Fibroblast of peridontal ligament (primary cell): ENCODE data around the gene ZFP36L1.

Source experiments
- DNase-seq: peaks from one replicate; pipeline ENCODE4 v3.0.0-alpha.2; 2010; ENCODE audit errors: extremely low read depth

The ZFP36L1 gene

DNA sequence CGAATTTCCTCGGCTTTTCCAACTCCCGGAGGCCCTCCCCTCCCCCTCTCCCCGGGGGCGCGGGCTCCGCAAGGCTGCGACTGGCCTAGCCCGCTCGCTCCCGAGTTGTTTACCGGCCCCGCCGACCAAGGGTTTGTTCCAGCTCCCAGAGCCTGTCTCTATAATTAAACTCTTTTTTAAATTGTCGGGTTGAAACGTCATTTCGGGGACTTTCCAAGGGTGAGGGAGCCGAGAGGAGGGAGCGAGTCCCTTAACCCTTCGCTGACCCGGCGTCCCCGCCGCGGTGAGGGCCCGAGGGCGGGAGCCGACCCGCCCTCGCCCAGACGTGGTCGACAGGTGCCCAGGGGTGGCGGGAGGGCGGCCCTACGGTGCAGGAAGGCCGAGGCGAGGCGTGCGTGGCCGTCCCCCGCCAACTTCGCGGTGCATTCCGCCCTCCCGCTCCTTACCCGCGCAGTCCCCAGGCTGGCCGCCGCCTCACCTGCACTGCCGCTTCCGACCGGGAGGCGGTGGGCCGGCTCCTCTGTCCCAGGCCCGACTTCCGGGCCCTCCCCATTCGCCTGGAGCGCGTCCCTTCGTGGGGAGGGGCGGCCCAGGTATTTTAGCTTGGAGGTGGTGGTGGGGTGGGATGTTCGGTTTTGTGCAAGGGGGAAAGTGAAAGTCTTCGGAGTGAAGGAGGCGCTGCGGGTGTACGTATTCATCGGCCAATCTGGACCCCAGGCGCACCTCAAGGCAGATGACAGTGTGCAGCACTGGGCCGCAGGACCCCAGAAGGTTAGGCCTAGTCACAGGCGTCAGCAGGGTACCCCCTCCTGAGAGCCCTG lies 2.9 kb upstream of the ZFP36L1 start:
- DNase-seq = peak; percentile 88

DNA sequence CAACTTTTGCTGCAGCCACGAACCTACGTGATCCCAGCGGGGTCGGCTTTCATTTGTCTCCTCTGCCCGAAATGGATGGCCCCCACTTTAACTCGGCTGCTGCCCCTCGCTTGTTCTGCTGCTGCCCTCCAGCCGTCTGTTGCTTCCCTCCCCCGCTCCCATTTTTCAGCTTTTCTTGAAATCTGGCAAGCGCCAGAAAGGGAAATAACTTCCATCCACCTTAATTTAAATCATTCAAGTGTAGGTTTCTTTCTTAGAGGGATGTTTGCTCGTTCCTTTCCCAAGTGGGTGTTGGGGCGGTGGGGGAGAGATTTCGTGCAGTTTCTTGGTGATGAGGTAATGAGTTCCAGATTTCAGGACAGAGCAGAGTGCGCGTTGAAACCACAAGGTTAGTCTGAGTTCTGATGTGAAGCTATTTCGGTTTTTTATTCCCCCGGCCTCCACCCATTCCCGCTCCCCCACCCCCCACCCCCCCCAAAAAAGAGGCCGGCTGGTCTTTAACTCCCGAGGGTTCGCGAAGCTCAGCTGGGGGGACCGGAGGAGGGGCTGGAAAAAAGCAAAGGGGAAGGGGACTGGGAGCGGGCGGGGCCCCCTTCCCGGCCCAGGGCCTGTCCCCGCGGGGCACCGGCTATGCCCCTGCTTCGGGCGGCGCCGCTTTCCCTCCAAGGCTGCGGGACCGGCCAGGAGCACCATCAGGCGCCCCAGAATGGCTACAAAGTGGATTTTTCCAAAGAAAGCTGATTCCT lies 2.2 kb upstream of the ZFP36L1 start:
- DNase-seq = peak; percentile 99

DNA sequence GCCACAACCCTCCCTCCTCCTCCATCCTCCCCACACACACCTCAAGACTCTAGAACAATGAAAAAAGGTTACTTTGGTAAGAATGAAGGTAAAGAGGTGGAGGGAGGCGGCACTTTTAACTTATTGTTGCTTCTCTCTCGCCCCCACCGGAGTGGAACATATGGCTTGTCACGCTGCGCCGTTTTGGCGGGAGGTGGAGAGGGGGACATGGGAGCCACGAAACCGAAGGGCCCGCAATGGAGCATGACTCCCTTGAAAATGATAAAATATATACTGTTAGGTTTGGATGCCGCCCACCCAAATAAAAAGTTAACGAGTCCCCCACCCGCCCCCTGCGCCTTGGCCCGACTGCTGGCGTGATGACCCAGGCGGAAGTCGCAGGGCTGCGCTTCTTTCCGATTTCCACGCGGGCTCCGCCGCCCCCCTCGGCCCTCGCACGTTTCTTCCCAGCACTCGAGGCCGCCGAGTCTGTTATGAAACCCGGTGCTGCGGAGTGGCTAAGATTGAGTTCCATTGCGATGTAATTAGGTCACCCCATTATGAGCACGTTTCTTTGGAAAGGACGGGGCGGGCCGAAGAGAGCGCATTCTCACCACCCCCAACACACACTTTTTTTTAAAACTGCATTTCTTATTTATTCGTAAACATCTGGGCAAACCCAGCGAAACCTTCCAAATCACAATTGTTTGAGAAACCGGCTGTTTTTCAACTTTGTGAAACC lies 1.4 kb upstream of the ZFP36L1 start:
- DNase-seq = peak; percentile 96

DNA sequence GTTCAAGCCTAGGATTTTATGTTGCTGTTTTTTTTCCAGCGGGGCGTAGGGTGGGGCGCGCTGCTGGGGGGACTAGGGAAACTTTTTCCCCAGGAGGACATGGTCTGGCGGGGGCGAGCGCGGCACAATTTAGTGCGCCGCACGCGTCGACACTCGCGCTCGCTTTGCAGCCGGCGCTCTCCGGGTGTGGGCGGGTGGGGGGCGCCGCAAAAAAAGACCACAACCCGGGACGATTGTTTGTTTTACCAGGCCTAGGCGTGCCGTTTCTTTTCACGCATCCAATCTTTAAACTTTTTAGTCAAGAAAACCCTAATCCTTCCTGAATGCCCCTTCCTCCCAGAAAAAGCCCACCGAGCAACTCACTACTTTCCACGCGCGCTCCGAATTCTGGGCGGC lies 865 bp upstream of the ZFP36L1 start:
- DNase-seq = no peak

DNA sequence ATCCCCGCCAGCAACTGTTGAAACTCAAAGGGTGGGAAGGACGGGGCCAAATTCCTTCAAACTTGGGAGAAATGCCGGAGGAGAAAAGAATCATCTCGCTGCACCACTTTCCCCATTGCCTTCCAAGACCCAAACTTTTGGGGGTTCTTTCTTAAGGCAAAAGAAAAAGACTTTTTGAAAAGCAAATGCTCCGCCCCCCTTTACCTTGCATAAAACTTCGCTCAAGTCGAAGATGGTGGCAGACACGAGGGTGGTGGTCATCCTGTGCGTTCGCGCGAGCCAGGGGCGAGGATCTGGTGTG lies 239 bp downstream of the ZFP36L1 start:
- no peak for DNase-seq

DNA sequence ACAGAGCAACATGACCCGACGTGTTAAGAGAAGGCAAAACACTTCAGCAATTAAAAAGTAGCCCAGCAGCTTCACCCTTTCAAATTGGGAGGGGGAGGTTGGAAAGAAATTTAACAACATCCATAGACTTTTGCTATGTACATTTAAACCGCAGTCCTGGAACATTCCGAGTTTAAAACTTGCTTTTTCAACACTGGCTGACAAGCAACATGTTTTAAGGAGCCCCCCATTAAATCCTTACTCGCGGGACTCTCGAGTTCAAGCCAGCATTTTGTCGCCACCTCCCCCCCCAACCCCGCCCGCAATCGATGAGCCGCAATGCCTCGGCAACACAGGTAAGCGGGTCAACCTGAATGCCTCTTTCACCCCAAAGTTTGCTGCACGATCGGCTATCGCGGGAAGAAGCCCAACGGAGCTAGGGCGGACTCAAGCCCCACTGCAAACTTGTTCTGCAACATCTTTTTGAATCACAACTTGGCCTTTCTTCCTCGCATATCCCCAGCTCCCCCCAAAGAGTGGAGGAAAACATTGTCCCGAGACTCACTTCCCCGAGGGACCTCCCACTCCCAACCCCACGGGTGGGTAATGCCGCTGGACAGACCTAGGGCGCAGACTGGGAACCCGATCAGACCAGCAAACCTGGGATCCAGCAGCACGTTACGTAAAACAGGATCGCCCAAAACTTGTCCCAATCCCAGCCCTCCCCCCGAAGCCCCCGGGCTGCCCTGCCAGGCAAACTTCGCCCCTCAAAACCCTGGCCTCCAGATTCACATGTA lies 777 bp downstream of the ZFP36L1 start:
- peak; percentile 25 for DNase-seq

DNA sequence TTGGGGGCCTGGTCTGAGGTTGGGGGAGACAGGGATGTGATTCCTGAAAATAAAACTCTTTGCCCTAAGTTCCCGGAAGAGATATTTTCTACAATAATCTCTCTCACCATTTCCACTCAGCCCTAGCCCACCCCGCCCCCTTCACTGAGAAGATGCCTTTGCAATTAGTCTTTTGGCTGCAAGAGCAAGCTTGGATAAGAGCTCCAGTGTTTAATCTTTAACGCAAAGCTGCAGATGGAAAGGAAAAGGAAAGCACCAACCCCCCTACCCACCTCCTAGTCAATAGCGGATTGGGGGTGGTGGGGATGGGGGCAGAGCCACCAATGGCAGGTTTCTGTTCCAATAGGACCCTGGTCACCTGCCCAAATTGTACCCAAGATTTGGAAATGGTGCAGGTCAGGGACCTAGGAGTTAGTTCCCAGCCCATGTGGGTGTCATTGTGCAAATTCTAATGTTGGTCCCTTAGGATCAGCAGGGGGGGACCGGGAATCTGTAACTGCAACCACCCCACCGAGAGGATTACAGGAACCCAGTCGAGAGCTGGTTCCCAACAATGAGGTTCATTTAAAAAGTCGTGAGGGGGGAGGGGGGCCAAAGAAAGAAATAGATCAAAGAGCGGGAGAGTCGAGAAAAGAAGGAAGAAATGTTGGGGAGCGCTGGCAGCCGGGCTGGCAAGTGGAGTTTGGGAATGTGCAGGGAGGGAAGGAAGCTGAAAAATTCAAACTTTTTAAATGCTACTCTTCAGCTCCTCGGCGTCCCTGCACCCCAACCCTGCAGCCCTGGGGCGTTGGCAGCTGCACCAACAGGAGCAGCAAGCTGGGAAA lies 1.6 kb downstream of the ZFP36L1 start:
- DNase-seq = peak; percentile 52

DNA sequence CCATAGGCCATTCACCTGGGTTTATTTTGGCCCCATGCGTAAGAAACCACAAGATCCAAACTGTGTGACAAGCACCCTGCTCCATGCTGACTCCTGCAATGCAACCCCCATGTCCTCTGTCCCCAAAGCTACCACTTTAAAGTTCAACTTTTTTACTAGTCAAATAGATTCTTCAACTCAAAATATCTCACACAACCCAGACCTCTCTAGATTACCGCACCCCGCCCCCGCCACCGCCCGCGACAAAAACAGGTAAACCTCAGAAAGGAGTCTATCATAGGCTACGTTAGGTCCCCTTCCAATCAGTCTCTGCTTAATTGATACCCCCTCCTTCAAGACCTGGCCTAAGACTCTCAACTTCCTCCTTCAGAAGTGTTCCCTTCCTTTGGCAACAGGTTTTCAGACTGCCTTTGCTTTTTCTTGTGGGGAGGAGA lies 2.2 kb downstream of the ZFP36L1 start:
- no peak for DNase-seq

DNA sequence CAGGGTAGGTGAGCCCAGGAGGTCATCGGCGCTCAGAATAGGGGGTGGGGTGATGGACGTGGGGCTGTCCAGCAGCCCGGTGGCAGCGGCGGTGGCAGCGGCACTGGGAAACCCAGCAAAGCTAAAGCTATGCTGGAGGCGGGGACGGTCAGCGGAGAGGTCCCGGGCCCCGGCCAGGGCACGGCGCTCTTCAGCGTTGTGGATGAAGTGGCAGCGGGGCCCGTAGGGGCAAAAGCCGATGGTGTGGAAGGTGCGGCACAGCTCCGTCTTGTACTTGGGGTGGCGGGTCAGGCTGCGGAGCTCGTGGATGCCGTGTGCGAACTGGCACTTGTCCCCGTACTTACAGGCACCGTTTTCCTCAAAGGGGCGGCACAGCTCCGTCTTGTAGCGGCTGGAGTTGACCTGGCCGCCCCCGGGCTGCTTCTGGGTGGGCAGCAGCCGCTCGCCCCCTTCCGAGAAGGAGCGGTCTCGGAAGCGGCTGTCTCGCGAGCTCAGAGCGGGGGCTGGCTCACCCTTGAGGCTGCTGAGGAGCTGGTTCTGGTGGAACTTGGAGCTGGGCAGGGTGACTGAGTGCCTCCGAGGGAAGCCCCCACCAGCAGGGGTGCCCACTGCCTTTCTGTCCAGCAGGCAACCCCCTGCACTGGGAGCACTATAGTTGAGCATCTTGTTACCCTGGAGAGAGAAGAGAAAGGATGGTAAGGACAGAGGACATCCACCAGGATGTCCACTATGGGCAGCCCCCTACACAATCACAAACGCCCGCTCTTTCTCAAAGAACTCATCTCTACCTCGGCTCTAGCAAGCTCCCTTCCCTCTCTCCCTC lies 2.8 kb downstream of the ZFP36L1 start:
- DNase-seq = peak; percentile 46

DNA sequence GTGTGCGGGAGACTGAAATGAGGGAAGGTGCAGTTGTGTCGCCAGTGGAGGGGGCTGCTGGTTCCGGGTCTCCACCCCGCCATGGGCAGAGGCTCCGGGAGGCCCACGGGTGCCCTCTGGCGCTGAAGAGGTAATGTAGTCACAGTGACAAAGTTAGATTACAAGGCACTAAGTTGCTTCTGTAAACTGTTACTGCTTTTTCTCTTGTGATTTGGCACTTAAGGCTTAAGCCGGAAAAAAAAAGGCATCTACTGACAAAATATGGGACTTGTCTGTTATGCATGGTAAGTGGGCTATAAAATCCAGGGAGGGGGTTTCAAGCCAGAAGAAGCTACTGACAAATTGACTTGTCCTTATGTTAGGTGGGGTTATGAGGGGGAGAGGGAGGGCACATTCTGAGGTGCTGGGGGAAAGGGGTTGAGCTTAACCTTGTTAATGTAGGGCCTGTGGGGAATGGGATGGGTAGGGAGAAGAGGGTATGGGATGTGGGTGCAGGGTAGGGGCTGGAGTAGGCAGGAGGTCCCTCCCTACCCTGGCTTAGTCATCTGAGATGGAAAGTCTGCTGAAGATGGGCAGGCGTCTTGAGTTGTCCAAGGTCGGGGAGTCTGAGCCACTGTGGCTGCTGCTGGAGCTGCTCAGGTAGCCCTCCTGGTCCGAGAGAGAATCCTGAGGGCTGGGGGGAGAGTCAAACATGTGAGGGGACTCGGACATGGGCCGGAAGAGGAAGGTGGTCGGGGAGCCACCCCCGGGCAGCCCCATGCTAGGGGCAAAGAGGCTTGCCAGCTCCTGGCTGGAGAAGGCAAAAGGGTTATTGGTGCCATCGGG lies 3.7 kb downstream of the ZFP36L1 start:
- peak; percentile 77 for DNase-seq

DNA sequence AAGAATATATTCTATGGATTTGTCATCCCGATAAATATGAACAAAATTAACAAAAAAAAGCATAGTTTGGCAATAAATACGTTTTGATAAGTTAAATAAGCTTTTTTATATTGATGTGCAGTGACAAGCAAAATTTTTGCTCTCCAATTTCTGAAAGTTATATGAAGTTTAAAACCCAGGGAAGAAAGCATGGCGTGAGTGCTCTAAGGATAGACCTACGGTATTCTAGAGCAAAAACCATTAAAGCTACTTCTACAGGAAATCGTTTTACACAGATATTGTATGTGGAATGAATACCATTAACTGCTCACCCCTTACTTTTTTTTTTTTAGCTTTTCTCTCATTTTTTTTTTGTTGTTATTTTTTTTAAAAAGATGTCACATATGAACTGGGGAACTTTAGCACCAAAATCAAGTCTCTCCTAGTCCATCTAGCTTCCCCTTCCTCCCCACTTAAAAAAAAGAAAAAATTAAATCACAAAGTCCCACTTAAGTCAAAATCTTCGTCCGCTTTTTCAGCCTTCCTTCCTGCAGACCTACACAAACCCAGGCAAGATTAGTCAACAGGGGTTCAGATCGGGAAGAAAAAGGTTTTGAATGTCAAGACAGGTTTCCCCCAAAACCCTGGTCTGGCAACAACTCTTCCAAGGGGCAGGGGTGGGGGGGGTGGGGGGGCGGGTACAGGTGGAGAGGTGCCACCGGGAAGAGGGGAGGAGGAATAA lies 4.4 kb downstream of the ZFP36L1 start:
- DNase-seq = peak; percentile 38

DNA sequence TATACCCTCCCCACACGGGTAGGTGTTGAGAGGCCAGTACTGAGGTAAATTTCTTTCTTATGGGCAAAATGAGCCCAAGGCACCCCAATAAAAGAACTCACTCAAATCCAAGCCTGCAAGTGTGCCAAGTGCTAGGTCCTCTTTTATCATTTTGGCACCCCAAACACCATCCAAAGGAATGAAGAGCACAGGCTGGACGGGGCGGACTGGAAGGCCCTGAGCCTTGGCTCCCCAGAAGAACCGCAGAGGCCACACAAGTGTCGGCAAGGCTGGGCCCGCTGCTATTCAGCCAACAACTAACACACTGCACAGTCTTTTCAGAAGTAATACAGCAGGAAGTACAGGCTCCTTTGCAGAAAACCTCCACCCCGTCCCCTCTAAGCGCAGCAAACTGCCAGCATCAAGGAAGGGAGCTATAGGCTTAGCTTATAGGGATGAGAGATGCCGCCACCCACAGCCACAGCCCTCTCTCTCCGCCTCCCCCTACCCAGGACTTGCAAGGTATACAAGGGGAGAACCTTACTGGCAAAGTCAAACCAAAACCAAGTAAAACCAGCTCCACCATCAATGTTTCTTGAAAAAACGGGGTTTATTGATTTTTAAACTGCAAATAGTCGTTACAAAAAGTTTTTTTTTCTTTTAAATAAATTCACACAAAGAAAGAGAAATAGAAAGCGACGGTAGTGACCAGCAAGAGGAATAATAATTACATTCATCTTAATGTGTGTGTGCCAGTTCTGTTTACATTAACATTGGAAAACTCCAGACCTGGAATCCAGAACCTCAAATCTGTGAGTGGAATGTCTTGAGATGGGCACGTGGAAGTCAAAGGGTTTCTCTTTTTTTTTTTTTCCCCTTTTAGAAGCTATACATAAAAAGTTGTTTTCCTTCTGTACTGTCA lies 5.5 kb downstream of the ZFP36L1 start:
- DNase-seq = peak; percentile 35

DNA sequence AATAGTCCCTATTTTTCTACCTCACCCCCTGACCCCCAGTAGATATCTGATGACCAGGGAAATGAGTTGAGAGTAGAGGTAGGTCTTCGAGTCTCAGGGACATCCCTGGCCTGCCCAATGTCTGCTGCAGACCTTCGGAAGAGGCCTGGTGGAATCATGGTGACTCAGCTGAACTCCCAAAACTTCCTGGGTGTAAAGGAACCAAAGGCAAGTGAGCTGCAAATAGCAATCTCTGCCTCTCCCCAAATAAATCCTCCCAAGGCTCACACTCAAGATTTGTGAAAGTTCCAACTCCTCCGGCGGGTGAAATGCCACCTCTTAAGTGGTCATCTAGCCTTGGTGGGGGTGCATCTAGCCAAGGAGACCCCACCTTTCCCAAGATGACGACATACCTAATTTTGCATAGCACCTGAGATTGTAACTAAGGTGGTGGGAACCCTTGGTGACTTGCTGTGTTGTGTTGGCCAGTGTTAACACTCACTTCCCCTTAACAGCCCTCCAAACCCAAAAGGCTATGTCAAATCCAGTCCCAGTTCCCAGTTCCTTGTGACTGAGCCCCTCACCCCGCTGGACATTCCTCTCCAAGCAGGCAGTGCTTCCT lies 6.3 kb downstream of the ZFP36L1 start:
- peak; percentile 74 for DNase-seq

DNA sequence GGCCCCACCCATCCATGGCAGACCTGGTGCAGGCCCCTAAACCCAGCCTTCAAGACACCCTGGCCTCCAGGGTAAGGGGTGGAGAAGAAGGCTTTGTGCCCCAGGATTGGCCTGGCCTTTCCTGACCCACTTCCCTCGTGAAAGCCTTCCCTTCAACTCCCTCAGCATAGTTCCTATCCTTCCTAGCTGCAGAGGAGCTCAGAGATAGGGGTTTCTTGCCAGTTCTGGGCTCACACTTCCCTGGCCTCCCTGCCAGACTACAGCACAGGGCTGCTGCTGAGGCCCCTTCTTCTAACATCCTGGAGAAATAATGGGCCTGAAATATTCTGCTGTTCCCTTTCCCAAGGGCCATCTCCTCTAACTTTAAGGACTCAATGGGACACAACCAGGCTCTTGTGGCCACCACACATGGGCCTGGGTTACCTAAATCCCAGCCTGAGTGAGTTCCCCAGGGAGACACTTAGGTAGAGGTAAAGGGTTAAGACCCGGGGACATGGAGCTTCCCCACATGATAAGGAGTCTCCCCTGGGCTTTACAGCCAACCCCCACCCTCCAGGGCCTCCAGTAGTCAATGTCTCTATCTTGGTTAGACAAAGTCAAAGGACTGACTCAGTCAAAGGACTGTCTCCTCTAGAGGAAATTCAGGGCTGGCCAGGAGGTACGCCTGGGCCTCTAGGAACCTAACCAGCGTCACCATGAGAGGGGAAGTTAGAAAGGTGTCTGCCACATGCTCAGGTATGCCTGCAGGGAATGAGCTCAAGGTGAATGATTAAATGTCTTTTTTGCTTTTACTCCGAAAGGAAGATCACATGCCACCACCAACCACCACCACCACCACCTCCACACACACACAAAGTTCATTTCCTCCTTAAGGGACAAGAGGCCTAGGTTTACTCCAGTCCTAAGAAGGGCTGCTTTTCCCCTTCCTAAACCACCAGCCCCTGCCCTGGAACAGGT lies 7.1 kb downstream of the ZFP36L1 start:
- peak; percentile 68 for DNase-seq

DNA sequence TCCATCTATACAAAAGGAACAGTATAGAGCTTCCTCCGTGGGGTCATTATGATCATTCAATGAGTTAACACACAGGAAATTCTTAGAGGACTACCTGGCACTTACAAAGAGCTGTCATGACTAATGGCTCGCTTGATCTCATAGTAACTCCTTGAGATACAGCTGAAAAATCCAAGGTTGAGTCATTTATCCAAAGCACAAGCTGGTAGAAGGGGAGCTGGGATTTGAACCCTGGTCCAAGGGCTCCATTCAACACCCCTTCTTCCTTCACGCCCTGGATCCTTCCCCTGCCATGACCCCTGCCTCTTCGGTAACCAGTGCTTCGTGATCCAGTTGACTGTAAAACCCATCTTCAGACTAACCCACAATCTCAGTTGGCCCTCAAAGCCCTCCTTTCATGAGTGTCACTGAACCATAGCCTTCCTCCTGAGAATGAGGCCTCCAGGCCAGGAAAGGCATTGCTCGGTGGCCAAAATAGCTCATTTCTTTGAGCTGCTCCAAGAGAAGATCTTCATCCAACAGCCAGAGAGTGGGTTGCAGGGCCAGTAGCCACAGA lies 7.8 kb downstream of the ZFP36L1 start:
- DNase-seq = peak; percentile 52
